Bone marrow (tissue), 2 donors: Measurements from ENCODE around the gene IL17RA.
"Not testable (repeated sequence)": the region's sequence is repeated elsewhere in the genome, so short reads cannot be mapped to it uniquely, and the experiment has no call there.

ENCODE experiments used
- DNase-seq, 2 donors: peaks; one replicate each; lab custom pipeline; 2025; lab: John Stamatoyannopoulos, UW

The IL17RA gene

GRCh38 chr22:17084554-17085276 lies at the start of gene IL17RA:
IL17RA (plus strand) TSS chr22:17085000; CDS start chr22:17085092, 92 bp downstream.
- DNase-seq: peak; percentile 76 to 88

GRCh38 chr22:17035246-17035645 lies 49.6 kb upstream of the IL17RA start:
- no peak for DNase-seq

- DNase-seq: not testable (repeated sequence)
These were observed 48.6 kb upstream of the IL17RA start for GRCh38 chr22:17035976-17036841.

DNA sequence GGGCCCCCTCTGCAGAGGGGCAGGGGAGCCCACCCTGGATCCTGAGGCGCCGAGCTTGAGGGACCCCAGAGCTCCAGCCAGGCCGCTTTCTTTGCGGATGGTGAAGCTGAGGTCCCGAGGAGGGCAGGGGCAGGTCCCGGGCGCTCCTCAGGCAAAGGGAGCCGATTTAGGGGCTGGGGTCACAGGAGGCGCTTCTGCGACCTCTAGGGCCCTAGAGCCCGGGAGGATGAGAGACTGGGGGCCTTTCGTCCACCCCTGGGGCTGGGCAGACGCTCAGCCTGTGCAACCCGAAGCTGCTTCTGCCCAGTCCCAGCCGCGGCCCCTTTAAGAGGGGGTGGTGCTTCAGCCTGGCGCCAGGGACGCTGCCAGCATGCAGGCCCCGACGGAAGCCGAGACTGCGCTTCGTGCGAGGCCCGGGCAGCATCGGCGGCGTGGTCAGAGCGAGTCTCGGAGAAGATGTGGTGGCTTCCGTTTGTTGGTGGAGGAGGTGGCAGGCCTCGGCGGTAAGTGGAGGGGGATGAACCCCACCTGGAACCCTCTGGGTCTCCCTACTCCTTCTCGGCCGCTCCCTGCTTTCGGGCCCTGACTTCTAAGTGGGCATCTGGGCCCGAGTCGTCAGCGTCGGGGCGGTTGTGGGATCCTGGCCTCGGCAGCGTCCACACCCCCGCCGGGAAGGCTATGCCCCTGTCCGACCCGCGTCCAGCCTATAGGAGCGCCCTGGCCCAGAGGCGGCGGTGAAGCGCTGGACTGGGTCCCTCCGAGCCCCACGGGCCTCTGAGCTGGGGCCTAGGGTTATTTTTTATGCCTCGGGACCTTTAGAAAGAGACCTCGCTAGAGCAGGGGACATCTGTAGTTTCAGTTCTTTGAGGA lies 47.7 kb upstream of the IL17RA start:
- not testable (repeated sequence) for DNase-seq

- DNase-seq: no peak
These were observed 41.3 kb upstream of the IL17RA start for GRCh38 chr22:17043521-17043920.

DNA sequence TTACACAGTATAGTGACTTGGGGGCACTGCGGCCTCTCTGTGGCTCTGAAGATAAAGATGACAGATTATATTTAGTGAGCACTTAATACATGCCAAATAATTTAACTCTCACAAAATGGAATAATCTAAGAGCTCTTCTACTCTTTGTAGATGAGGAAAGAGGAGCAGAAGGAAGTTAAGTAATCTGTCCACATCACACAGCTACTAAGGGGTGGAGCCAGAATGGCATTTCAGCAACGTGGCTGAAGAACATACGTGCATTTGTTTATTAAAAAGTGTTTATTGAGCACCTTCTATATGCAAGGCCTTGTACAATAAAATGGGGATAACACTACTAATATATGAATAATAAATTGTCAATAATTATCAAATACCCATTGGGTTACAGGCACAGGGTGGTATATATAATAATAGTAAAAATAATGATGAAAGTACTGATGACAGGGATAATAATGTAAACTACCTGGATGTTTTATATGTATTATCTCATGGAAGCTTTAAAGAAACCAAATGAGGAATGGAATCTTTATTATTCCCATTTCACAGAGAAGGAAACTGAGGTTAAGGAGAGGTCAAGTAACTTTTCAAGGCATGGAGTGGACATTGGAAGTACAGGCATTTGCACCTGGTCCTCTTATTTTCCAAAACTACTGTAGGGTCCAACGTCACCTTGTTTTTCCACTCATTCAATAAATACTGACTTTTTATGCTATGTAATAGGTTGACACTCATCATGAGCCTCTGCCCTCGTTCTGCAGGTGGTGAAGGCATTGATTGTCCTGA lies 38.0 kb upstream of the IL17RA start:
- no peak for DNase-seq

DNA sequence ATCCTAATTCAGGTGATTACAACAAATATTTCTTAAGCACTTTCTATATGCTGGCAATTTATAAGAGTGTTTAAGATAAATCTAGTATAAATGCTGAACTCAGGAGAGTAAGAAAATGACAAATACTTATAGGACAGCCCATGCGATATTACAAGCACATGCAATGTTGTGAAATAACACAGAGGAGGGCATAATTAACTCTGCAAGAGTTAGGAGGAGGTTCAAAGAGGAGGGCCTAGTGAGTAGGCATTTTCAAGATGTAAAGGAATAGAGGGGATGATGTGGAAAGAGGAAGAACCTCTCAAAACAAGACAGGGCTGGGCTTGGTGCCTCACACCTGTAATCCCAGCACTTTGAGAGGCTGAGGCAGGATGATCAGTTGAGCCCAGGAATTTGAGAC lies 37.1 kb upstream of the IL17RA start:
- no peak for DNase-seq

GRCh38 chr22:17056058-17056457 lies 28.7 kb upstream of the IL17RA start:
- no peak for DNase-seq

DNA sequence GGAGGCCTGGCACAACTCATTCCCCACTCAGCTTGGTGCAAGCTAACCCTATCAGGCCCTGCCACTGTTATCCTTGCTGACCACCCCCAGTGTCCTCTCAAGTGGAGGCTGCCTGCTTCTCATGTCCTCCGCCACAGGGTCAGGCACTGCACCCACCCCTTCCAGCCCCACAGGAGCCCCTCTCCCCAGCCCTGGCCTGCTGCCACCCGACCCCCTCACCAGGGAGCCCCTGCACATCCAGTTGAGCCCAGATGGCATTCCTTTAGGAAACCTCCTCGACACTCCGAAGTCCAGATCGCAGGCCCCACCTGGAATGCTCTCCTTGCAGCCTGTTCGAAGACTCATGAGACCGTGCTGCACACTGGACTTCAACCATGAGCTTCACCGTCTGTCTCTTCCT lies 28.0 kb upstream of the IL17RA start:
- DNase-seq: no peak

- peak; percentile 3 to 35 for DNase-seq
These were observed 26.6 kb upstream of the IL17RA start for GRCh38 chr22:17057959-17058814.

- DNase-seq: no peak
These were observed 24.7 kb upstream of the IL17RA start for GRCh38 chr22:17060126-17060525.

- DNase-seq: no peak
These were observed 21.2 kb upstream of the IL17RA start for GRCh38 chr22:17063411-17064106.

DNA sequence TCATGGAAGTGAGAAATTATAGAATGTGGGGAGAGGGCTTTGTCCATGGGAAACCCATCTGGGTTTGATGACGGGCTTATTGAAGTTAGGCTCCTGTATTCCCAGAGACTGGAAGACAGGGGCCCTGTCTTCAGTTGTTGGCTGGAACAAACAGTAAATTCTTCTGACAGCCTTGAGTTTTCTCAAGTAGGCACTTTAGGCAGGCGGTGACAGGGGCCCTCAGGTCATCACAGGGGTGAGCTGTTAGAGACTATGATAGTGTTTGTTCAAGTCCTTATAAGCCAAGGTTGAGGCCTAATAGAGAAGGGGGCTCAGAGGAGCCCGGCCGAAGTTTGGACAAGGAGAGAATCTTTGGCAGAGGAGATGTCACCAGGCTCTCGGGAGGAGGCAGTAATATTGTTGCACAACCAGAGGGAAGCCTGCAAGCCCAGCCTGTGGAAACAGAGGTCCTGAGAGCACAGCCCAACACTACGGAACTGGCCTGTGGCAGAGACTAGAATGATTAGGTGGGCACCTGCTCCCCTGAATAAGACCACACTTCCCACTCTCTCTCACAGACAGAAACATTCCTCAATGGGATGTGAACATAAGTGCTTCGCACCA lies 20.2 kb upstream of the IL17RA start:
- no peak for DNase-seq

DNA sequence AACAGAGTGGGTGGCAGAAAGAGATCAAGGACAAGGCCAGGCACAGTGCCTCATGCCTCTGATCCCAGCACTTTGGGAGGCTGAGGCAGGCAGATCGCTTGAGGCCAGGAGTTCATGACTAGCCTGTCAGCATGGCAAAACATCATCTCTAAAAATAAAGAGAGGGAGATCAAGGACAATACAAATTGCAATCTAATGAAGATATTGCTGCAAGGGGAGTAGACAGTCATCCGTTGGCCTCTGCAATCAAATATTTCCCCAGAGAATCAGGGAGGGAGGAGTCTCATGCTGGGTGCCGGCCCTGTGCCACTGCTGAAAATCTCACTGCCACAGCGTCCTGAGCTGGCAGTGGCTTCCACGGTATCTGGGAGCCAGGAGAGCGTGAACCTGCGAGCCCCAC lies 19.4 kb upstream of the IL17RA start:
- DNase-seq: no peak

DNA sequence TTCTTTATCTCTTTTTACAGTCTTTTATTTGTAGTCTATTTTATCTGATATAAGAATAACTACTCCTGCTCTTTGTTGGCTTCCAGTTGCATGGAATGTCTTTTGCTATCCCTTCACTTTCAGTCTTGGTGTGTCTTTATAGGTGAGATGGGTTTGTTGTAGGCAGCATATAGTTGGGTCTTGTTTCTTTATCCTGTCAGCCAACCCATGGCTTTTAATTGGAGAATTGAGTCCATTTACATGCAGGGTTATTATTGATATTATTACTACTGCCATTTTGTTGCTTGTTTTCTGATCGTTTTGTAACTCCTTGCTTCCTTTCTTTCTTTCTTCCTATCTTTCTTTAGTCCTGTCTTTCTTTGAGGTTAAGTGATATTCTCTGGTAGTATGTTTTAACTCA lies 11.9 kb upstream of the IL17RA start:
- DNase-seq: no peak

- DNase-seq: no peak
These were observed 10.2 kb upstream of the IL17RA start for GRCh38 chr22:17074648-17075002.

DNA sequence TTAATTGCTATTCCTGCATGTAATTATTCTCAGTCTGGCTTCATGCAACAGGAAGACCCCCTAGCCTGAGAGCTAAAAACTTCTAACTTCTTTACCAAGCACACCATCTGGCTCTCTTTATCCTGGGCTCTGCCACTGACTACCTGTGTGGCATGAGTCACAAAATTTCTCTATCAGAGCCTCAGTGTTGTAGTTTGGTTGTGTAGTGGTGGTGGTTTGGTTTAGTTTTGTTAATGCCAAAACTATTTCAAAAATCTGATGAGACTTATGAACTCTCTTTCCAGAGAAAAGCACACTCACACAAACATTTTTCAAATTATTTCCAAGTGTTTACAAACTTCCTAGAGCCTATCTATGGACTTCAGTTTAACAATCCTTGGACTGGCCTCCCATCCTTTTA lies 7.5 kb upstream of the IL17RA start:
- no peak for DNase-seq

DNA sequence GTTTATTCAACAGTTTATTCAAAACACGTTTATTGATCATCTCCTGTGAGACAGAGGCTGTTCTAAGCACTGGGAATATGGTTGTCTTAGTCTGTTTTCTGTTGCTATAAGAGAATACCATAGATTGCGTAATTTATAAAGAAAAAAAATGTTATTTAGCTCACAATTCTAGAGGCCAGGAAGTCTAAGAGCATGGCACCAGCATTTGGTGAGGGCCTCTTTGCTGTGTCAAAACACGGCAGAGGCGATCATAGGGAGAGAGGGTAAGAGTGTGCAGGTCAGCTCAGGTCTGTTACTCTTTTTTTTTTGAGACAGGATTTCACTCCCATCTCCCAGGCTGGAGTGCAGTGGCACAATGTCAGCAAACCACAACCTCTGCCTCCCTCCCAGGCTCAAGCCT lies 5.2 kb upstream of the IL17RA start:
- DNase-seq: no peak

- DNase-seq: no peak
These were observed 1.5 kb upstream of the IL17RA start for GRCh38 chr22:17083255-17083654.
